K562 (cell line): ENCODE data around the gene MEX3A. TPM values are rescaled to one million over a fixed set of nuclear protein-coding genes. Genes with fewer than 3 reads are reported as not detected.
A peak's percentile ranks its signal among the peaks of the same experiment; 100 is the strongest.

Experiments used
- ETV6 ChIP-seq, 3 experiments: fragments of 150-350 bp in 1 of 3; sonication (generic) in 1 of 3; formaldehyde crosslinking in 1 of 3; IDR thresholded peaks; 2 replicates each; pipeline versions ENCODE4 v1.6.1 to v1.8.0; 2014 to 2022; ENCODE audit warnings: borderline replicate concordance in 2 of 3, low read depth in 2 of 3, antibody characterized with exemption in 1 of 3, low read length in 1 of 3, mild to moderate bottlenecking in 1 of 3, missing genetic modification reagents in 1 of 3
- MBD2 ChIP-seq: sonication (generic); IDR thresholded peaks from 2 replicates; pipeline ENCODE4 v1.6.1; 2016; ENCODE audit warnings: low read depth, borderline replicate concordance
- MTA1 ChIP-seq: fragments of 450-650 bp; IDR thresholded peaks from 2 replicates; pipeline ENCODE4 v1.6.1; 2017; ENCODE audit warnings: borderline replicate concordance
- MXI1 ChIP-seq: IDR thresholded peaks from 2 replicates; pipeline ENCODE4 v1.6.1; 2011; ENCODE audit warnings: low read depth, mild to moderate bottlenecking, improper control_type of control experiment, low read length
- NR2F6 ChIP-seq: fragments of 450-650 bp; formaldehyde crosslinking; IDR thresholded peaks from 2 replicates; pipeline ENCODE4 v1.4.0; 2020; ENCODE audit warnings: mild to moderate bottlenecking
- POLR2H ChIP-seq: IDR thresholded peaks from 2 replicates; pipeline ENCODE4 v1.6.1; 2016; ENCODE audit warnings: missing genetic modification characterization, low read depth, mild to moderate bottlenecking, control low read depth, missing compliant biosample characterization, moderate library complexity
- PRMT5 ChIP-seq: sonication (generic); formaldehyde crosslinking; IDR thresholded peaks from 2 replicates; pipeline ENCODE4 v1.5.0; 2020; ENCODE audit warnings: missing genetic modification reagents
- SRF ChIP-seq, 2 experiments: fragments of 250-450, 450-650 bp in 1 of 2; sonication (Bioruptor Pico) in 1 of 2; sonication (generic) in 1 of 2; formaldehyde crosslinking; IDR thresholded peaks; 2 replicates each; pipeline versions ENCODE4 v1.5.0 to v1.5.1; 2020 to 2022; ENCODE audit warnings: mild to moderate bottlenecking in 1 of 2, missing genetic modification reagents in 1 of 2
- XRCC3 ChIP-seq: fragments of 450-650 bp; IDR thresholded peaks from 2 replicates; pipeline ENCODE4 v1.6.1; 2017; ENCODE audit warnings: mild to moderate bottlenecking, moderate library complexity
- ZNF224 ChIP-seq: sonication (generic); formaldehyde crosslinking; IDR thresholded peaks from 2 replicates; pipeline ENCODE4 v1.8.0; 2022; ENCODE audit warnings: mild to moderate bottlenecking, missing genetic modification reagents
- ZNF384 ChIP-seq: IDR thresholded peaks from 2 replicates; pipeline ENCODE4 v1.6.1; 2012; ENCODE audit warnings: low read depth, low read length, improper control_type of control experiment
- ZNF668 ChIP-seq: fragments of 250-450 bp; sonication (Bioruptor Pico); IDR thresholded peaks from 2 replicates; pipeline ENCODE4 v1.8.0; 2022; ENCODE audit warnings: mild to moderate bottlenecking, inconsistent platforms
- ZNF696 ChIP-seq: fragments of 250-450 bp; sonication (Bioruptor Pico); conservative IDR thresholded peaks from 2 replicates; pipeline ENCODE4 v1.4.0; 2020; ENCODE audit warnings: mild to moderate bottlenecking, moderate library complexity
- polyA plus RNA-seq, 8 experiments: library from polyadenylated mRNA; depleted of rRNA in 4 of 8; stranded (reverse) in 5 of 8; unstranded in 3 of 8; fragments of >200 nt; fragmentation: Nextera tagmentation in 2 of 8; fragmentation: Illumina TruSeq in 1 of 8; extraction: Ambion mirVana in 2 of 8; extraction: Trizol in 1 of 8; gene quantifications; 2 replicates each; pipeline versions ENCODE4 v1.2.1 to v1.2.3, GENCODE V29; 2011 to 2014; ENCODE audit warnings: inconsistent platforms in 1 of 8, missing spikeins in 1 of 8
- total RNA-seq, 7 experiments: library from RNA; depleted of rRNA in 6 of 7; stranded (reverse); fragments of >200 nt in 6 of 7; fragmentation: Illumina TruSeq in 2 of 7; extraction: Trizol in 2 of 7; gene quantifications; 2 replicates each; pipeline versions ENCODE4 v1.2.1 to v1.2.3, GENCODE V29; 2011 to 2021; ENCODE audit warnings: low replicate concordance in 1 of 7
- TF ChIP-seq, protein P1 (sequence below): fragments of 200-800 bp; sonication (Bioruptor generic); IDR thresholded peaks from 2 replicates; pipeline ENCODE4 v1.6.1; 2017; ENCODE audit warnings: missing genetic modification characterization, missing compliant biosample characterization
- TF ChIP-seq, protein P2 (sequence below): fragments of 450-650 bp; IDR thresholded peaks from 2 replicates; pipeline ENCODE4 v1.6.1; 2016; ENCODE audit warnings: low read depth

Gene MEX3A
- total and polyA plus RNA-seq, 9 of the 15 experiments (the other 6 are each of a cell fraction or from before 2014, with no cell fraction given), result 0.36 to 13.7 (median 5.2) TPM

DNA sequence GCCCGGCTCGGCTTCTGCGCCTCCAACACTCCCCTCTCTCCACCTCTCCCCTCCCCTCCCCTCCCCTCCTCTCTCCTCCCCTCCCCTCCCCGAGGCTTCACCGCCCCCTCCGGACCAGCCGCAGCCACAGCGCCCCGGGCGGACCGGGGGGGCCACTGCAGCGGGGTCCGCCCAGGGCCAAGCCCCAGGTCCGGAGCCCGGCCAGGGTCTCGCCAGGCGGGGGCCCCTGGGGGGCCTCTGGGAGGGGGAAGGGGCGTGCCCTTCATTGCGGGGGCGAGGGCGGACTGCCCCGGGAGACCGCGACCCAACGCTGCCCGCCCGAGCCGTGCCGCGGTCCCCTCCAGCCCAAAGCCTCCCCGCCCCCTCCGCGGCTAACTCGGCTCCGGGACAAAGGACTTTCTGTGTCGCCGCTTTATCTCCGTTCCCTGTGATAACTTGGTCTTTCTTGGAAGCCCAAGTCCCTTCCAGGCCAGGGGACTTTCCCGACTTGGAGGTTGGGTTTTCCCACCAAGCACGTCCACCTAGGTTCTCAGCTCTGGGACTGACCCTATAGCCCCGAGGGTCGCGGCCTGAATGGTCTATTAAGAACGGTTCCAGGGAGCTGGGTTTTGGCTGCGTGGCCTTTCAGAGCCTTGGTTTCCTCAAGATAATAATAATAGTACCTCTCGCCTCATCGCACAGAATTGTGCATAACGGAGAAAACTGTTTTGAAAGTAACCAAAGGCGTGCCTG lies 28.3 kb downstream of the MEX3A start, which contains the start of gene UBQLN4 (continued):
- no peak for TF ChIP-seq ZNF668 (CRISPR knock-in tag)
- TF ChIP-seq MXI1, result no peak
- TF ChIP-seq, protein P1, sequence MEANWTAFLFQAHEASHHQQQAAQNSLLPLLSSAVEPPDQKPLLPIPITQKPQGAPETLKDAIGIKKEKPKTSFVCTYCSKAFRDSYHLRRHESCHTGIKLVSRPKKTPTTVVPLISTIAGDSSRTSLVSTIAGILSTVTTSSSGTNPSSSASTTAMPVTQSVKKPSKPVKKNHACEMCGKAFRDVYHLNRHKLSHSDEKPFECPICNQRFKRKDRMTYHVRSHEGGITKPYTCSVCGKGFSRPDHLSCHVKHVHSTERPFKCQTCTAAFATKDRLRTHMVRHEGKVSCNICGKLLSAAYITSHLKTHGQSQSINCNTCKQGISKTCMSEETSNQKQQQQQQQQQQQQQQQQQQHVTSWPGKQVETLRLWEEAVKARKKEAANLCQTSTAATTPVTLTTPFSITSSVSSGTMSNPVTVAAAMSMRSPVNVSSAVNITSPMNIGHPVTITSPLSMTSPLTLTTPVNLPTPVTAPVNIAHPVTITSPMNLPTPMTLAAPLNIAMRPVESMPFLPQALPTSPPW (CRISPR knock-in tag), result peak; percentile 95
- no peak for TF ChIP-seq XRCC3
- TF ChIP-seq ZNF224, result no peak
- no peak for TF ChIP-seq SRF (CRISPR knock-in tag; IDR thresholded peaks at IDR 0.05)
- 0 out of 2 replicates have a peak, but pooled peaks have one; percentile 75 for TF ChIP-seq NR2F6 (CRISPR knock-in tag)
- no peak for TF ChIP-seq ZNF696 (CRISPR knock-in tag)
- TF ChIP-seq, protein P2, sequence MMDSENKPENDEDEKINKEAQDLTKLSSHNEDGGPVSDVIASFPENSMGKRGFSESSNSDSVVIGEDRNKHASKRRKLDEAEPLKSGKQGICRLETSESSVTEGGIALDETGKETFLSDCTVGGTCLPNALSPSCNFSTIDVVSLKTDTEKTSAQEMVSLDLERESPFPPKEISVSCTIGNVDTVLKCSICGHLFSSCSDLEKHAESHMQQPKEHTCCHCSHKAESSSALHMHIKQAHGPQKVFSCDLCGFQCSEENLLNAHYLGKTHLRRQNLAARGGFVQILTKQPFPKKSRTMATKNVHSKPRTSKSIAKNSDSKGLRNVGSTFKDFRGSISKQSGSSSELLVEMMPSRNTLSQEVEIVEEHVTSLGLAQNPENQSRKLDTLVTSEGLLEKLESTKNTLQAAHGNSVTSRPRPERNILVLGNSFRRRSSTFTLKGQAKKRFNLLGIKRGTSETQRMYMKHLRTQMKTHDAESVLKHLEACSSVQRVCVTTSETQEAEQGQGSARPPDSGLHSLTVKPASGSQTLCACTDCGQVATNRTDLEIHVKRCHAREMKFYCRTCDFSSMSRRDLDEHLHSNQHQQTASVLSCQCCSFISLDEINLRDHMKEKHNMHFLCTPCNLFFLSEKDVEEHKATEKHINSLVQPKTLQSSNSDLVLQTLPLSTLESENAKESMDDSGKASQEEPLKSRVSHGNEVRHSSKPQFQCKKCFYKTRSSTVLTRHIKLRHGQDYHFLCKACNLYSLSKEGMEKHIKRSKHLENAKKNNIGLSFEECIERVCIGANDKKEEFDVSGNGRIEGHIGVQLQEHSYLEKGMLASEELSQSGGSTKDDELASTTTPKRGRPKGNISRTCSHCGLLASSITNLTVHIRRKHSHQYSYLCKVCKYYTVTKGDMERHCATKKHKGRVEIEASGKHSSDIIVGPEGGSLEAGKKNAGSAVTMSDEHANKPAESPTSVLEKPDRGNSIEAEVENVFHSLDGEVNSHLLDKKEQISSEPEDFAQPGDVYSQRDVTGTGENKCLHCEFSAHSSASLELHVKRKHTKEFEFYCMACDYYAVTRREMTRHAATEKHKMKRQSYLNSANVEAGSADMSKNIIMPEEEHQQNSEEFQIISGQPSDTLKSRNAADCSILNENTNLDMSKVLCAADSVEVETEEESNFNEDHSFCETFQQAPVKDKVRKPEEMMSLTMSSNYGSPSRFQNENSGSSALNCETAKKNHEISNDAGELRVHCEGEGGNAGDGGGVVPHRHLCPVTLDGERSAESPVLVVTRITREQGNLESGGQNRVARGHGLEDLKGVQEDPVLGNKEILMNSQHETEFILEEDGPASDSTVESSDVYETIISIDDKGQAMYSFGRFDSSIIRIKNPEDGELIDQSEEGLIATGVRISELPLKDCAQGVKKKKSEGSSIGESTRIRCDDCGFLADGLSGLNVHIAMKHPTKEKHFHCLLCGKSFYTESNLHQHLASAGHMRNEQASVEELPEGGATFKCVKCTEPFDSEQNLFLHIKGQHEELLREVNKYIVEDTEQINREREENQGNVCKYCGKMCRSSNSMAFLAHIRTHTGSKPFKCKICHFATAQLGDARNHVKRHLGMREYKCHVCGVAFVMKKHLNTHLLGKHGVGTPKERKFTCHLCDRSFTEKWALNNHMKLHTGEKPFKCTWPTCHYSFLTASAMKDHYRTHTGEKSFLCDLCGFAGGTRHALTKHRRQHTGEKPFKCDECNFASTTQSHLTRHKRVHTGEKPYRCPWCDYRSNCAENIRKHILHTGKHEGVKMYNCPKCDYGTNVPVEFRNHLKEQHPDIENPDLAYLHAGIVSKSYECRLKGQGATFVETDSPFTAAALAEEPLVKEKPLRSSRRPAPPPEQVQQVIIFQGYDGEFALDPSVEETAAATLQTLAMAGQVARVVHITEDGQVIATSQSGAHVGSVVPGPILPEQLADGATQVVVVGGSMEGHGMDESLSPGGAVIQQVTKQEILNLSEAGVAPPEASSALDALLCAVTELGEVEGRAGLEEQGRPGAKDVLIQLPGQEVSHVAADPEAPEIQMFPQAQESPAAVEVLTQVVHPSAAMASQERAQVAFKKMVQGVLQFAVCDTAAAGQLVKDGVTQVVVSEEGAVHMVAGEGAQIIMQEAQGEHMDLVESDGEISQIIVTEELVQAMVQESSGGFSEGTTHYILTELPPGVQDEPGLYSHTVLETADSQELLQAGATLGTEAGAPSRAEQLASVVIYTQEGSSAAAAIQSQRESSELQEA, result no peak
- 0 out of 2 replicates have a peak, but pooled peaks have one; percentile 12 for TF ChIP-seq POLR2H (tag)
- TF ChIP-seq MBD2, result no peak
- no peak for TF ChIP-seq ETV6 (IDR thresholded peaks at IDR 0.05; ENCODE audit: borderline replicate concordance in 1 of 2, low read depth in 2 of 2, low read length in 1 of 2)
- TF ChIP-seq ETV6 (CRISPR knock-in tag; IDR thresholded peaks at IDR 0.05; ENCODE audit: borderline replicate concordance), result no peak
- TF ChIP-seq ZNF384, result no peak
- TF ChIP-seq PRMT5 (CRISPR knock-in tag), result no peak
- no peak for TF ChIP-seq MTA1
